ENCODE measurements around the gene IFITM10. TPM values are rescaled to one million over a fixed set of nuclear protein-coding genes. Genes with fewer than 3 reads are reported as not detected.

IFITM10 gene
- total RNA-seq, 1 experiment from 2014 or later, result 0.59 TPM

- no CpG with 5 or more reads among the region's 3 CpGs for WGBS (ENCODE audit: extremely low coverage, insufficient read length, low lambda C conversion rate)
These were observed 13.9 kb downstream of the IFITM10 start for GRCh38 chr11:1736447-1736992.

More at GRCh38 chr11:1736447-1736992, 13.9 kb downstream of the IFITM10 start:
- TF ChIP-seq CTCF (conservative IDR thresholded peaks at IDR 0.05), result no peak
- Histone ChIP-seq H3K4ac (ENCODE audit: low read depth, low read length) (no peak overlapping the region), H3K56ac (ENCODE audit: insufficient read length, low read depth, low read length) (no peak overlapping the region), H2BK12ac (ENCODE audit: insufficient read length, low read depth, low read length) (no peak overlapping the region), H2BK5ac (ENCODE audit: insufficient read length, low read length) (no peak overlapping the region), H3K9ac (ENCODE audit: extremely low read depth, insufficient read length, low read length) (no peak overlapping the region), H3K23ac (ENCODE audit: insufficient read length, low read depth, low read length) (no peak overlapping the region), H3K4me1 (ENCODE audit: insufficient read depth, low read length) (no peaks in the 10 kb centered on the region), H3K18ac (ENCODE audit: insufficient read length, low read depth, low read length) (no peak overlapping the region), H2BK15ac (ENCODE audit: low read depth, low read length) (no peak overlapping the region), H2AK5ac (ENCODE audit: insufficient read length, low read length) (no peak overlapping the region), H3K14ac (ENCODE audit: insufficient read depth, low read length) (no peak overlapping the region), H2BK20ac (ENCODE audit: low read depth, low read length, poor library complexity, severe bottlenecking) (no peak overlapping the region), H4K20me1 (ENCODE audit: control insufficient read depth, insufficient read depth, insufficient read length) (peaks cover 3% of the 10 kb centered on the region), H4K8ac (replicated peaks; ENCODE audit: insufficient read length, low read depth, low read length) (no peak overlapping the region), H3K79me1 (ENCODE audit: insufficient read depth, low read depth, low read length, poor library complexity, severe bottlenecking) (no peaks in the 10 kb centered on the region), H3K27ac (ENCODE audit: insufficient read length, low read depth, low read length) (no peak overlapping the region), H3K27me3 (ENCODE audit: insufficient read depth, low read length) (no peaks in the 10 kb centered on the region; the same call in 1 of the 2 replicates), H3T11ph (ENCODE audit: low read length) (no peak overlapping the region), H3K79me2 (ENCODE audit: insufficient read depth, low read length) (no peaks in the 10 kb centered on the region), H3K9me3 (ENCODE audit: control insufficient read depth, low read depth, low read length) (no peaks in the 10 kb centered on the region), H4K91ac (ENCODE audit: insufficient read length, low read depth, low read length) (no peak overlapping the region), H3K23me2 (ENCODE audit: insufficient read length, low read depth, low read length, poor library complexity, severe bottlenecking) (no peaks in the 10 kb centered on the region), H3K4me2 (ENCODE audit: insufficient read depth, insufficient read length, low read length) (no peak overlapping the region), H4K5ac (ENCODE audit: insufficient read length, low read depth, low read length) (no peak overlapping the region), H2AFZ (ENCODE audit: low read length) (no peak overlapping the region), H2BK120ac (ENCODE audit: low read depth, low read length, poor library complexity, severe bottlenecking) (no peak overlapping the region)
- no peak overlapping the region for H3K27ac Mint-ChIP-seq
- peaks cover 10% of the 10 kb centered on the region in 2 experiments for H3K9me3 Mint-ChIP-seq
- H3K36me3 Mint-ChIP-seq (ENCODE audit: insufficient read depth in 1 of 3, low read depth in 3 of 3), result no peaks in the 10 kb centered on the region; a peak in 1 of 7 replicates
- DNase-seq, result no peak
- H3K27me3 Mint-ChIP-seq (ENCODE audit: low read depth), result peaks cover 69% of the 10 kb centered on the region
- no peak overlapping the region for H3K4me3 Mint-ChIP-seq
- H3K4me1 Mint-ChIP-seq, result peaks cover 2 to 3% of the 10 kb centered on the region in 2 experiments; a peak in 2 of 4 replicates

Measured in H9 (cell line).